Calu3 (cell line): ENCODE measurements around the gene ADGRA1. TPM values are rescaled to one million over a fixed set of nuclear protein-coding genes. Genes with fewer than 3 reads are reported as not detected.

Experiments
- BruUV-seq: library from RNA; stranded (reverse); fragments of 400-500 nt; replicated peaks from 2 replicates; lab custom pipeline; 2021; lab: Mats Ljungman, UMichigan
- CTCF ChIA-PET: fragments of 300-600 bp; sonication (Branson Sonifier 250); formaldehyde crosslinking; loops from one replicate; lab custom pipeline; 2022; ENCODE audit warnings: antibody characterized with exemption; lab: Charles Lee
- DNase-seq: peaks from one replicate; pipeline ENCODE4 v3.0.0; 2022
- H3K27ac Mint-ChIP-seq: one replicate; pipeline ENCODE4 v1.8.0; 2022; ENCODE audit warnings: mixed read lengths; ENCODE audit not compliant: unreplicated experiment
- H3K27me3 Mint-ChIP-seq: one replicate; pipeline ENCODE4 v1.8.0; 2022; ENCODE audit warnings: mixed read lengths; ENCODE audit not compliant: unreplicated experiment
- H3K36me3 Mint-ChIP-seq: one replicate; pipeline ENCODE4 v1.8.0; 2022; ENCODE audit warnings: mild to moderate bottlenecking, moderate library complexity, mixed read lengths; ENCODE audit not compliant: insufficient read depth, unreplicated experiment
- H3K4me1 Mint-ChIP-seq: one replicate; pipeline ENCODE4 v1.8.0; 2022; ENCODE audit warnings: mild to moderate bottlenecking, low read depth, mixed read lengths; ENCODE audit not compliant: unreplicated experiment
- H3K4me3 Mint-ChIP-seq: one replicate; pipeline ENCODE4 v1.8.0; 2022; ENCODE audit warnings: mild to moderate bottlenecking, low read depth, moderate library complexity, mixed read lengths; ENCODE audit not compliant: unreplicated experiment
- H3K9me3 Mint-ChIP-seq: one replicate; pipeline ENCODE4 v1.8.0; 2022; ENCODE audit warnings: low read depth, mixed read lengths; ENCODE audit not compliant: unreplicated experiment
- intact Hi-C: fragments of 100-400 bp; cut with micrococcal nuclease; formaldehyde crosslinking; loops from one replicate; pipeline ENCODE4 v1.10.0; 2022; ENCODE audit not compliant: unreplicated experiment
- total RNA-seq: library from RNA; stranded (reverse); gene quantifications from 2 replicates; pipeline ENCODE4 v1.2.3, GENCODE V29; 2022
- TF ChIP-seq, protein P1 (sequence below): fragments of 200-600 bp; IDR thresholded peaks from one replicate; pipeline ENCODE4 v1.8.0; 2022; ENCODE audit warnings: antibody characterized with exemption; ENCODE audit not compliant: unreplicated experiment

The ADGRA1 gene
- total RNA-seq, 1 experiment from 2014 or later = not detected

DNA sequence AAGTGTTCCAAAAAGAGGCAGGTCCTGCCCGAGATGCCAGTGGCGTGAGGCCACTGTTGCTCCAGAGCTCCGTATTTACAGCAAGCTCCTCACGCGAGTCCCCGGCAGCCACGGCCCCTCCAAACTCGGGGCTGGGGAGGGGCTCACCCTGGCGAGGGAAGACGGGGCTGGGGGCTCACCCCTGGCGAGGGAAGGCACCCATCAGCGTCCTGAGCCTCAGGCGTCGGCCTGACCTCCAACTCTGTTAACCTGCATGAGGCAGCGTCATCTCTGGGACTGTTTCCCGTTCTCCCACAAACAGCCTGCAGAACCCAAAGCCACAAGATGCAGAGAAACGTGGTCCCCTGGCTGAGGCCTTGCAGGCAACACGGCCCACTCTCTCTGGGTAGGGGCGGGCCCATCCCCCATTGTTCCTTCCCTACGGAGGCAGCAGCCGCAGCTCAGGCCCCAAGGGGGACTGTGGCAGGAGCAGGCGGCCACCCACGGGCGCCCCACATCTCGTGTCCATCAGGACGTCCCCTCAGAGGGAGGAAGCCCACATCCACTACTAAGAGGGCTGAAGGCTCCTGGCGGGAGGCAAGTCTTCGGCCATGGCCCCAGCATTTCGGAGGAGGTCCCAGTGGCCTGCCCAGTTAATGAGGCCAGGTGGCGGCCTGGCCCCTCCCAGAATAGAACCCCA is 4.2 kb upstream of the ADGRA1 start:
- Mint-ChIP-seq H3K27ac (no peak overlapping the region), H3K36me3 (no peaks in the 10 kb centered on the region), H3K4me1 (no peaks in the 10 kb centered on the region), H3K4me3 (no peak overlapping the region), H3K27me3 (peaks cover 45% of the 10 kb centered on the region), H3K9me3 (no peaks in the 10 kb centered on the region)
- CTCF ChIA-PET = no interaction called here
- intact Hi-C loops = no loop called here
- TF ChIP-seq, protein P1, sequence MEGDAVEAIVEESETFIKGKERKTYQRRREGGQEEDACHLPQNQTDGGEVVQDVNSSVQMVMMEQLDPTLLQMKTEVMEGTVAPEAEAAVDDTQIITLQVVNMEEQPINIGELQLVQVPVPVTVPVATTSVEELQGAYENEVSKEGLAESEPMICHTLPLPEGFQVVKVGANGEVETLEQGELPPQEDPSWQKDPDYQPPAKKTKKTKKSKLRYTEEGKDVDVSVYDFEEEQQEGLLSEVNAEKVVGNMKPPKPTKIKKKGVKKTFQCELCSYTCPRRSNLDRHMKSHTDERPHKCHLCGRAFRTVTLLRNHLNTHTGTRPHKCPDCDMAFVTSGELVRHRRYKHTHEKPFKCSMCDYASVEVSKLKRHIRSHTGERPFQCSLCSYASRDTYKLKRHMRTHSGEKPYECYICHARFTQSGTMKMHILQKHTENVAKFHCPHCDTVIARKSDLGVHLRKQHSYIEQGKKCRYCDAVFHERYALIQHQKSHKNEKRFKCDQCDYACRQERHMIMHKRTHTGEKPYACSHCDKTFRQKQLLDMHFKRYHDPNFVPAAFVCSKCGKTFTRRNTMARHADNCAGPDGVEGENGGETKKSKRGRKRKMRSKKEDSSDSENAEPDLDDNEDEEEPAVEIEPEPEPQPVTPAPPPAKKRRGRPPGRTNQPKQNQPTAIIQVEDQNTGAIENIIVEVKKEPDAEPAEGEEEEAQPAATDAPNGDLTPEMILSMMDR = no peak
- no peak for DNase-seq
- no TSS peak for BruUV-seq

DNA sequence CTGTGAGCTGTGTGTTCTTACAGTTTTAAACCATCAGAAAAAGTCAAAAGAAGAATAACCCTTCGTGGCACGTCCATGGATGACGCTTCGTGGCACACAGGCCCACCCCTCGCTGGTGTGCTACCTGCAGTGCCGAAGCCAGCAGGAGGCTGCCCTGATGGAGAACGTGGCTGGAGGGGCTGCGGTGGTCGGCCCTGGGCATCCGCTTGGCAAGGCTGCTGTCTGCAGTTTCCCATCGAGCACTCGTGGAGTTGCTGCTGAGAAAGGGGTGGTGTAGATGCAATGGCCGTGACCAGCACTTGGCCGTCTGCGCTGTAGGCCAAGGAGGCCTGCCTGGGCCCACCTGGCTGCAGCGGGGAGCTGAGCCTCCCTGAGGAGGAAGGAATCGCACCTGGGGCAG is 3.2 kb upstream of the ADGRA1 start:
- no peaks in the 10 kb centered on the region for H3K9me3 Mint-ChIP-seq
- no peak overlapping the region for H3K27ac Mint-ChIP-seq
- intact Hi-C loops = no loop called here
- CTCF ChIA-PET = no interaction called here
- H3K27me3 Mint-ChIP-seq = peaks cover 54% of the 10 kb centered on the region
- no TSS peak for BruUV-seq
- TF ChIP-seq, protein P1 = no peak
- no peaks in the 10 kb centered on the region for H3K36me3 Mint-ChIP-seq
- no peaks in the 10 kb centered on the region for H3K4me1 Mint-ChIP-seq
- H3K4me3 Mint-ChIP-seq = no peak overlapping the region
- no peak for DNase-seq

DNA sequence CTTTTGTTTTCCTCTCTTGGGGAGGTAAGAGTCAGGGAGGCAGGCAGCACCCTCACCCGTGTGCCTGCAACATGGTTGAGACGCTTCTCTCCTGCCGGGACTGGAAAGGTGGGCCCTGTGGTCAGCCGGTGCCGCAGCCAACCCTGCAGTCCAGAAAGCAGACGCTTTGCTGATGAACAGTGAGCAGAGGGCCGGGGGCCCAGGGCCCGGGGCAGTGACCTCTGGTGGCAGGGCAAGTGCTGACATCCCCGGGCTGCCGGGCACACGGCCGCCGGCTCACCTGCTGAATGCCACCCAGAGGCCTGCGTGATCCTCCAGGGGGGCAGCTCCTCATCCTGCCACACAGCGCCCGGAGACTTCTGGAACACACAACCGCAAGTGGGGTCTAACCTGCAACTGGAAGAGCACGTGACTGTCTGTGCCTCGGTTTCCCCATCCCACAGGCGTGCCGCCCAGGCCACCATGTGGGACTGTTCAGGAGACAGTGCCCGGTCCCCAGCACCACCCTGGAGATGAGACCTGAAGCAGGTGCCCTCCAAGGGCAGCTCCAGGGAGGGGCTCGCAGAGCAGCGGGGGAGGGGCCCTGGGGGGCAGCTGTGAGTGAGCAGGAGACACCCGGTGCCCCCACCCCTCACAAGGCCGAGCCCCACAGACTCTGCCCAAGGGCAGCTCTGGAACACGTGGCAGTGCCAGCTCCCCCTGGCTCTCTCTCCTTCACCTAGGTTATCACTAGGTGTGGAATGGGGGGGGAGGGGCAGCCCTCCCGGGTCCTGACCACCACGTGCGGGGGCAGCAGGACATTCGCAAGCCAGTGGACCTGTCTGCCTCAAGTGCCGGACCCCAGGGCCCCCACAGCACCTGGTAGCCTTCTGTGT is 2.2 kb upstream of the ADGRA1 start:
- peaks cover 64% of the 10 kb centered on the region for H3K27me3 Mint-ChIP-seq
- H3K9me3 Mint-ChIP-seq = no peaks in the 10 kb centered on the region
- no peak overlapping the region for H3K4me3 Mint-ChIP-seq
- intact Hi-C loops = no loop called here
- no TSS peak for BruUV-seq
- TF ChIP-seq, protein P1 = no peak
- H3K4me1 Mint-ChIP-seq = no peaks in the 10 kb centered on the region
- DNase-seq = no peak
- no peaks in the 10 kb centered on the region for H3K36me3 Mint-ChIP-seq
- CTCF ChIA-PET = no interaction called here
- no peak overlapping the region for H3K27ac Mint-ChIP-seq

DNA sequence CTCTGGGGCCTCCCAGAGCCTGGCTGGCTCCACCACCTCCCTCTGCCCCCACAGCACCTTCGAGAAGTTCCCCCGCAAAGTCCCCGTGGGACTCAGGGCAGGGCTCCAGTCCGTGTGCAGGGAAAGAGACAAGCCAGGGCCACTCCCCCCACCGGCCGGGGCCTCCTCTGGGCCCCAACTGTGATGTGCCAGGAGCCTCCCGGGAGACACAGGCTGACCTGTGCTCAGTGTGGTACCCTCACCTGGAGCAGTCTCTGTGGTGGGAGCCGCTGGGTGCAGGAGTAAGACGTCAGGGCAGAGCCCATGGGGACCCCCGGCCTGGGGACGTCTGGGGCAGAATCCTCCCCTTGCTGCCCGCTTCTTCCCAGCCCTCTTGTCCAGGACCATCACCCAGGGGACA is 1.5 kb upstream of the ADGRA1 start:
- DNase-seq = no peak
- no peak overlapping the region for H3K4me3 Mint-ChIP-seq
- H3K4me1 Mint-ChIP-seq = no peaks in the 10 kb centered on the region
- no peak overlapping the region for H3K27ac Mint-ChIP-seq
- CTCF ChIA-PET = interaction anchor here (0.6 kb wide), 1 partner anchor 613 kb away, joined by 6 read pairs; no protein-coding TSS in a partner anchor
- H3K36me3 Mint-ChIP-seq = no peaks in the 10 kb centered on the region
- H3K9me3 Mint-ChIP-seq = no peaks in the 10 kb centered on the region
- intact Hi-C loops = no loop called here
- BruUV-seq = no TSS peak
- TF ChIP-seq, protein P1 = no peak
- peaks cover 72% of the 10 kb centered on the region for H3K27me3 Mint-ChIP-seq
